ENCODE data around the gene RNF224.

The RNF224 gene

GRCh38 chr9:137267933-137268355, 40.6 kb downstream of the RNF224 start:
- TF ChIP-seq ZFX (IDR thresholded peaks at IDR 0.05; ENCODE audit: borderline replicate concordance): no peak
- TF ChIP-seq, protein P1, sequence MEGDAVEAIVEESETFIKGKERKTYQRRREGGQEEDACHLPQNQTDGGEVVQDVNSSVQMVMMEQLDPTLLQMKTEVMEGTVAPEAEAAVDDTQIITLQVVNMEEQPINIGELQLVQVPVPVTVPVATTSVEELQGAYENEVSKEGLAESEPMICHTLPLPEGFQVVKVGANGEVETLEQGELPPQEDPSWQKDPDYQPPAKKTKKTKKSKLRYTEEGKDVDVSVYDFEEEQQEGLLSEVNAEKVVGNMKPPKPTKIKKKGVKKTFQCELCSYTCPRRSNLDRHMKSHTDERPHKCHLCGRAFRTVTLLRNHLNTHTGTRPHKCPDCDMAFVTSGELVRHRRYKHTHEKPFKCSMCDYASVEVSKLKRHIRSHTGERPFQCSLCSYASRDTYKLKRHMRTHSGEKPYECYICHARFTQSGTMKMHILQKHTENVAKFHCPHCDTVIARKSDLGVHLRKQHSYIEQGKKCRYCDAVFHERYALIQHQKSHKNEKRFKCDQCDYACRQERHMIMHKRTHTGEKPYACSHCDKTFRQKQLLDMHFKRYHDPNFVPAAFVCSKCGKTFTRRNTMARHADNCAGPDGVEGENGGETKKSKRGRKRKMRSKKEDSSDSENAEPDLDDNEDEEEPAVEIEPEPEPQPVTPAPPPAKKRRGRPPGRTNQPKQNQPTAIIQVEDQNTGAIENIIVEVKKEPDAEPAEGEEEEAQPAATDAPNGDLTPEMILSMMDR (IDR thresholded peaks at IDR 0.05): no peak
- peak overlapping the region; percentile 98 for H3K27ac ChIP-seq

DNA sequence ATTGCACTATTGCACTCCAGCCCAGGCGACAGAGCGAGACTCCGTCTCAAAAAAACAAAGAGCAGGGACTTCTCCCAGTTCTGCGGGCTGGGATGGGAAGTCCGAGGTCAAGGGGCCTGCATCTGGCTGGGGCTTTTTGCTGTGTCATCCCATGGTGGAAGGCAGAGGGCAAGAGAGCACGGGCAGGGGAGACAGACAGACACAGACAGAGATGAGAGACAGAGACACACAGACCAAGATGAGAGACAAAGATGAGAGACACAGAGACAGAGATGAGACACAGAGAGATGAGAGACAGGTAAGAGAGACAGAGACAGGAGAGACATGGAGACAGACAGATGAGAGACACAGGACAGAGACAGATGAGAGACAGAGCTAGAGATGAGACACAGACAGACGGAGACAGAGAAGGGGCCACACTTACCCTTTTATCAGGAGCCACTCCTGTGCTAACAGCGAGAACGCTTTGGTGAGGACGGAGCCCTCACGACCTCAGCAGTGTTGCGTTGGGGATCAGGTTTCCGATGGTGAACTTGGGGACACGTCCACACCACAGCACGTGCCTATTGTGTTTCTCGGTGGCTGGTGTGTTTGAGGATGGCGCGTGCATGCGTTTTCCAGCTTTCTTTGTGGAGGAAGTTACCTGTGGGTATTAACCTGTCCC, 41.4 kb downstream of the RNF224 start:
- TF ChIP-seq, protein P1 (IDR thresholded peaks at IDR 0.05): no peak
- no peak for TF ChIP-seq ZFX (IDR thresholded peaks at IDR 0.05; ENCODE audit: borderline replicate concordance)
- H3K27ac ChIP-seq: peak overlapping the region; percentile 98

DNA sequence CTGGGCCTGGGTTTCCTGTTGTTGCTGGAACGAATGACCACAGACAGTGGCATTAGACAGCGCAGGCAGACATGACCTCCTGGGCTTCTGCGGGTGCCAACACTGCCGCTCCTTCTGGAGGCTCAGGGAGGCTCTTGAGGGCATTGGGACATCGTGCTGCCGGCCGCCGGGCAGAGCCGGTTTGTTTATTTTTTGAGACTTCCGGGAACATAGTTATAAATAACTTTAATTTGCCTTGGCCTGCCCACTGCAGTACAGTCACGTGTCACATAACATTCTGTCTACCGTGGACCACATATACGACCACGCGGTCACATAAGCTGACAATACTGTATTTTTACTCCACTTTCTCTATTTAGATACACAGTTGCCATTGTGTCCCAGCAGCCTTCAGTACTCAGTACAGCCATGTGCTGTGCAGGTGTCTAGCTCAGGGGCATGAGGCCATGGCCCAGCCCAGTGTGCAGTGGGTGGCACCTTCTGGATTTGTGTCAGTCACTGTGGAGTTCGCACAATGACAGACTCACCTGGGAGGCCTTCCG, 42.0 kb downstream of the RNF224 start:
- TF ChIP-seq, protein P1 (IDR thresholded peaks at IDR 0.05): no peak
- no peak for TF ChIP-seq ZFX (IDR thresholded peaks at IDR 0.05; ENCODE audit: borderline replicate concordance)
- peak overlapping the region; percentile 98 for H3K27ac ChIP-seq

DNA sequence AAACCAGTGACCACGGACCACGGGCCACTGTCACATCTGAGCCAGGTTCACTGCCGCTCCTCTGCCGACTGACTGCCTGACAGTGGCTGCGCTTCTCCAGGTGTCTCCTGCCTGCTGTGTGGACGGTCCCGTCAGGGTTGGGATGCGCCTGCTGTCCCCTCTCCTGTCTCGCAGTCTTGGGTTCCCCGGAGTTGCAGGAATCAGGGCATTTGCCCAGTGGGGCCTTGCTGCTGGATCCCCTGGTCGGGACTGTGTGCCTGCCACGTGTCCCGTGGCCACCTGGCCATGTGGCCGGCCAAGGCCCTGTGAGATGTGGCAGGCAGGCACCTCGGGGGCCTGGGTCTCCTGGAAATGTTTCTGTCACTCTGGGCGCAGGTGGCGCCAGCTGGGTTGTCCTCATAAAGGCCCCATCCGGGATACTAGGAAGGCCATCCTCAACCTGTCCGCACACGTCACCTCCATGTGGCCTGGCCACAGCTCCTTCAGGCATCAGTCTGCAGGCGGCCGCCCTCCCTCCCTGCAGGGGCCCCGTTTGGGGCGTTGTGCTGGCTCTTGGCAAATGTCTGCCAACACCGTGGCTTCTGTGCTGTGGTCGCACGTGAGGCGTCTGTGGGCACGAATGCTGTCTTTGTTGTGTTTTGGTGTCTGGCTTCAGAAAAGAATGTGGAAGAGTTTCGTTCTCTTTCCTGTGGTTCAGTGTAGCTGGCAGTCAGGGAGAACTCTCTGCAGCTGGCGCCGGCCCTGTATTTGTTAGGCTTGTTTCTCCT, 43.8 kb downstream of the RNF224 start:
- TF ChIP-seq, protein P1 (IDR thresholded peaks at IDR 0.05): no peak
- TF ChIP-seq ZFX (IDR thresholded peaks at IDR 0.05; ENCODE audit: borderline replicate concordance): no peak
- peak overlapping the region; percentile 98 for H3K27ac ChIP-seq

DNA sequence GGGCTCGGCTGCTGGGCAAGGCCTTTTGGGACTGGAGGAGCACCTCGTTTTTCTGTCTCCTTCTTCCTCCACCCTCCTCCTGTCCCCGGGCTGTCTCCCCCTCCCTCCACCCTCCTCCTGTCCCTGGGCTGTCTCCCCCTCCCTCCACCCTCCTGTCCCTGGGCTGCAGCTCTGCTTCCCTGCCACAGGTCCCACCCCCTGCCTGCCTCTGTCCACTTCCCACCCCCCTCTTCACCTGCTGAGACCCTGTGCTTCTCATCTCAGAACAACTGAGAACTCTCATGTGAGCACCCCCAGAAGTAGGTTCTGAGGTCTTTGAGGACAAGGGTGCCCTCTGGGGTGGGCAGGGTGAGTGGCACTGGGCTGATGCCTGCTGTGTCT, 44.4 kb downstream of the RNF224 start:
- TF ChIP-seq, protein P1 (IDR thresholded peaks at IDR 0.05): no peak
- no peak for TF ChIP-seq ZFX (IDR thresholded peaks at IDR 0.05; ENCODE audit: borderline replicate concordance)
- H3K27ac ChIP-seq: peak overlapping the region; percentile 98

- TF ChIP-seq, protein P1 (IDR thresholded peaks at IDR 0.05): no peak
- no peak for TF ChIP-seq ZFX (IDR thresholded peaks at IDR 0.05; ENCODE audit: borderline replicate concordance)
- peak overlapping the region; percentile 98 for H3K27ac ChIP-seq
Measured at GRCh38 chr9:137272241-137273094, 45.2 kb downstream of the RNF224 start.

All from 22Rv1 (cell line).